ENCODE results near the gene LZTR1. TPM values are rescaled to one million over a fixed set of nuclear protein-coding genes. Genes with fewer than 3 reads are reported as not detected.
"Not testable (repeated sequence)": the region's sequence is repeated elsewhere in the genome, so short reads cannot be mapped to it uniquely, and the experiment has no call there.

The LZTR1 gene
- total and polyA plus RNA-seq, 2 experiments from 2014 or later = 9.2 to 39.9 TPM

DNA sequence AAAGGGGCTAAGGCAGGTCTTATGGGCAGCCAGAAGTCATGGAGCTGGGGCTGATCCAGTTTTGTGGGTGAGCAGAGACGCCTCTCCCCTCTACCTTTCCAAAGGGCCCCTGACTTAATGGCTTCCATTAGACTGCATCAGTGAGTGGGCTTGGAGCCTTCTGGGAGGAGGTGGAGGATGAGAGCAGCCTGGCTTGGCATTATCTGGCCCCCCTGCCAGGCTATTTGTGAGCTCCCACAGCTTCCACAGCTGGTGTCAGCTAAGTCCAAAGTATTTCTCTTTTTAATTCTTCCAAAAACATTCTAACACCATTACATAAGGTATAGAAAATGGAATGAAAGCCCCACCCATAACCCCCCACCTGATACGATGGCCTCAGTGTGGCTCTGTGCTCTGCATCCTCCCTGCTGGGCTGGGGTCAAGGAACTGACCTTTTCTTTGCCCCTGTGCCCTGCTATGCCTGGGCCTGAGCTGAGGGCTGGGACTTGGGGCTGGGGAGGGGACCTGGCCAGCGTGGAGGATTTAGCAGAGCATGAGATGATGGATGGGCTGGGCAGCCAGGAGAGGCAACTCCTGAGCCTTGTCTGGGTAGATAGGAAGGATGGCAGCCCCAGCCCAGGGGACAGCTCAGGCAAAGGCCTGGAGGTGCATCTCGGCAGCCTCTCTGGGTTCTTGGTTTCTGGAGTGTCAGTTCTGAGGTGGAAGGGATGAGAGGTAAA, 11.0 kb upstream of the LZTR1 start (continued):
- TF ChIP-seq, protein P1, sequence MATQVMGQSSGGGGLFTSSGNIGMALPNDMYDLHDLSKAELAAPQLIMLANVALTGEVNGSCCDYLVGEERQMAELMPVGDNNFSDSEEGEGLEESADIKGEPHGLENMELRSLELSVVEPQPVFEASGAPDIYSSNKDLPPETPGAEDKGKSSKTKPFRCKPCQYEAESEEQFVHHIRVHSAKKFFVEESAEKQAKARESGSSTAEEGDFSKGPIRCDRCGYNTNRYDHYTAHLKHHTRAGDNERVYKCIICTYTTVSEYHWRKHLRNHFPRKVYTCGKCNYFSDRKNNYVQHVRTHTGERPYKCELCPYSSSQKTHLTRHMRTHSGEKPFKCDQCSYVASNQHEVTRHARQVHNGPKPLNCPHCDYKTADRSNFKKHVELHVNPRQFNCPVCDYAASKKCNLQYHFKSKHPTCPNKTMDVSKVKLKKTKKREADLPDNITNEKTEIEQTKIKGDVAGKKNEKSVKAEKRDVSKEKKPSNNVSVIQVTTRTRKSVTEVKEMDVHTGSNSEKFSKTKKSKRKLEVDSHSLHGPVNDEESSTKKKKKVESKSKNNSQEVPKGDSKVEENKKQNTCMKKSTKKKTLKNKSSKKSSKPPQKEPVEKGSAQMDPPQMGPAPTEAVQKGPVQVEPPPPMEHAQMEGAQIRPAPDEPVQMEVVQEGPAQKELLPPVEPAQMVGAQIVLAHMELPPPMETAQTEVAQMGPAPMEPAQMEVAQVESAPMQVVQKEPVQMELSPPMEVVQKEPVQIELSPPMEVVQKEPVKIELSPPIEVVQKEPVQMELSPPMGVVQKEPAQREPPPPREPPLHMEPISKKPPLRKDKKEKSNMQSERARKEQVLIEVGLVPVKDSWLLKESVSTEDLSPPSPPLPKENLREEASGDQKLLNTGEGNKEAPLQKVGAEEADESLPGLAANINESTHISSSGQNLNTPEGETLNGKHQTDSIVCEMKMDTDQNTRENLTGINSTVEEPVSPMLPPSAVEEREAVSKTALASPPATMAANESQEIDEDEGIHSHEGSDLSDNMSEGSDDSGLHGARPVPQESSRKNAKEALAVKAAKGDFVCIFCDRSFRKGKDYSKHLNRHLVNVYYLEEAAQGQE (IDR thresholded peaks at IDR 0.05; ENCODE audit: unreplicated experiment) = no peak
- no peak for TF ChIP-seq CREB1 (CRISPR knock-in tag; IDR thresholded peaks at IDR 0.05; ENCODE audit: low read depth)
- TF ChIP-seq EZH2phosphoT487 (IDR thresholded peaks at IDR 0.05; ENCODE audit: unreplicated experiment) = no peak
- no peak for TF ChIP-seq STAT1 (IDR thresholded peaks at IDR 0.05; ENCODE audit: unreplicated experiment)
- no peak for TF ChIP-seq POLR2AphosphoS5 (IDR thresholded peaks at IDR 0.05; ENCODE audit: low read depth)
- TF ChIP-seq, protein P2, sequence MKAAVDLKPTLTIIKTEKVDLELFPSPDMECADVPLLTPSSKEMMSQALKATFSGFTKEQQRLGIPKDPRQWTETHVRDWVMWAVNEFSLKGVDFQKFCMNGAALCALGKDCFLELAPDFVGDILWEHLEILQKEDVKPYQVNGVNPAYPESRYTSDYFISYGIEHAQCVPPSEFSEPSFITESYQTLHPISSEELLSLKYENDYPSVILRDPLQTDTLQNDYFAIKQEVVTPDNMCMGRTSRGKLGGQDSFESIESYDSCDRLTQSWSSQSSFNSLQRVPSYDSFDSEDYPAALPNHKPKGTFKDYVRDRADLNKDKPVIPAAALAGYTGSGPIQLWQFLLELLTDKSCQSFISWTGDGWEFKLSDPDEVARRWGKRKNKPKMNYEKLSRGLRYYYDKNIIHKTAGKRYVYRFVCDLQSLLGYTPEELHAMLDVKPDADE (IDR thresholded peaks at IDR 0.05) = no peak
- no peak for TF ChIP-seq ZNF114 (CRISPR knock-in tag; IDR thresholded peaks at IDR 0.05)
- TF ChIP-seq JUNB (IDR thresholded peaks at IDR 0.05; ENCODE audit: unreplicated experiment) = no peak
- no peak for TF ChIP-seq NANOG (IDR thresholded peaks at IDR 0.05; ENCODE audit: borderline replicate concordance)
- TF ChIP-seq, protein P3, sequence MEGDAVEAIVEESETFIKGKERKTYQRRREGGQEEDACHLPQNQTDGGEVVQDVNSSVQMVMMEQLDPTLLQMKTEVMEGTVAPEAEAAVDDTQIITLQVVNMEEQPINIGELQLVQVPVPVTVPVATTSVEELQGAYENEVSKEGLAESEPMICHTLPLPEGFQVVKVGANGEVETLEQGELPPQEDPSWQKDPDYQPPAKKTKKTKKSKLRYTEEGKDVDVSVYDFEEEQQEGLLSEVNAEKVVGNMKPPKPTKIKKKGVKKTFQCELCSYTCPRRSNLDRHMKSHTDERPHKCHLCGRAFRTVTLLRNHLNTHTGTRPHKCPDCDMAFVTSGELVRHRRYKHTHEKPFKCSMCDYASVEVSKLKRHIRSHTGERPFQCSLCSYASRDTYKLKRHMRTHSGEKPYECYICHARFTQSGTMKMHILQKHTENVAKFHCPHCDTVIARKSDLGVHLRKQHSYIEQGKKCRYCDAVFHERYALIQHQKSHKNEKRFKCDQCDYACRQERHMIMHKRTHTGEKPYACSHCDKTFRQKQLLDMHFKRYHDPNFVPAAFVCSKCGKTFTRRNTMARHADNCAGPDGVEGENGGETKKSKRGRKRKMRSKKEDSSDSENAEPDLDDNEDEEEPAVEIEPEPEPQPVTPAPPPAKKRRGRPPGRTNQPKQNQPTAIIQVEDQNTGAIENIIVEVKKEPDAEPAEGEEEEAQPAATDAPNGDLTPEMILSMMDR (conservative IDR thresholded peaks at IDR 0.05; ENCODE audit: low read depth in 2 of 2) = no peak
- no peak for TF ChIP-seq ZNF331 (CRISPR knock-in tag; IDR thresholded peaks at IDR 0.05; ENCODE audit: low read depth)

DNA sequence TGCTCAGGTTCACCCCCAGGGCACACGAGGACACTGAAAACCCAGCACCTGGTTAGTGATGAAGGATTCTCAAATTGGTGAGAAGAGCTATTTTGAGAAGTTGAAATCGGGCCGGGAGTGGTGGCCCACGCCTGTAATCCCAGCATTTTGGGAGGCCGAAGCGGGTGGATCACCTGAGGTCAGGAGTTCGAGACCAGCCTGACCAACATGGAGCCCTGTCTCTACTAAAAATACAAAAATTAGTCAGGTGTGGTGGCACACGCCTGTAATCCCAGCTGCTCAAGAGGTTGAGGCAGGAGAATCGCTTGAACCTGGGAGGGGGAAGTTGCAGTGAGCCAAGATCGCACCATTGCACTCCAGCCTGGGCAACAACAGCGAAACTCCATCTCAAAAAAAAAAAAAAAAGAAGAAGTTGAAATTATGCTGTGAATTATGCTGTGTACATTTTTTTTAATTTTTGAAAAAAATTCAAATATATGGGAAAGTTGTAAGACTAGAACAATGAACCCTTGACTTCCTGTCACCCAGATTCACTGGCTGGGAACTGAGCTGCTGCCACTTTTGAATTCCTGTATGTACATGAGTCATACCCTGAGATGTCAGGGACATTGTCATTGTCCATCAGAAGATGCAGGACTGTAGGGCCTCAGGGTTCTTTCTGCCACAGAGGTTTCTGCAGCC, 9.9 kb upstream of the LZTR1 start:
- not testable (repeated sequence) for H3K79me2 ChIP-seq (replicated peaks; ENCODE audit: insufficient read depth); H3K4me3 Mint-ChIP-seq; H3K36me3 ChIP-seq (ENCODE audit: insufficient read depth); ATAC-seq; H3K27ac Mint-ChIP-seq; H3K4me2 ChIP-seq; H3K9me3 Mint-ChIP-seq; H3K36me3 Mint-ChIP-seq (ENCODE audit: low read depth); H3K4me3 ChIP-seq; H3K4me1 ChIP-seq (ENCODE audit: insufficient read depth); H4K20me1 ChIP-seq (replicated peaks; ENCODE audit: insufficient read depth); H3F3A ChIP-seq (replicated peaks; ENCODE audit: low read depth); DNase-seq (ENCODE audit: low spot score); H3K27ac ChIP-seq (ENCODE audit: low read depth); H2AFZ ChIP-seq; H3K9me2 ChIP-seq (ENCODE audit: insufficient read depth)
- peaks cover 42% of the 10 kb centered on the region for H3K27me3 ChIP-seq (ENCODE audit: insufficient read depth)
- Mint-ChIP-seq H3K4me1 (peaks cover 17% of the 10 kb centered on the region), H3K27me3 (ENCODE audit: insufficient read depth, low read depth, poor library complexity) (peaks cover 33% of the 10 kb centered on the region)
